K562 (cell line): ENCODE results near the gene TRIM27. TPM values are rescaled to one million over a fixed set of nuclear protein-coding genes. Genes with fewer than 3 reads are reported as not detected.

Source experiments
- CXXC5 ChIP-seq: fragments of 250-450 bp; sonication (Bioruptor Pico); IDR thresholded peaks from 2 replicates; pipeline ENCODE4 v1.8.0; 2022; ENCODE audit warnings: inconsistent platforms, mild to moderate bottlenecking, moderate library complexity
- DACH1 ChIP-seq: fragments of 450-650 bp; IDR thresholded peaks from 2 replicates; pipeline ENCODE4 v1.6.1; 2018; ENCODE audit not compliant: partially characterized antibody
- DDX20 ChIP-seq: fragments of 450-650 bp; IDR thresholded peaks from 2 replicates; pipeline ENCODE4 v1.6.1; 2016; ENCODE audit warnings: missing genetic modification characterization, low read depth, mild to moderate bottlenecking, missing compliant biosample characterization, moderate library complexity
- HDAC1 ChIP-seq, 2 experiments: fragments of 450-650 bp; IDR thresholded peaks; 2 replicates each; pipeline ENCODE4 v1.6.1; 2016 to 2017; ENCODE audit warnings: inconsistent platforms in 1 of 2, mild to moderate bottlenecking in 1 of 2, moderate library complexity in 1 of 2
- JUND ChIP-seq, 2 experiments: IDR thresholded peaks; 2 replicates in 1 of 2; 3 replicates in 1 of 2; pipeline ENCODE4 v1.6.1; 2011; ENCODE audit warnings: borderline replicate concordance in 2 of 2, low read depth in 2 of 2, low read length in 2 of 2, improper control_type of control experiment in 1 of 2, missing biosample characterization in 1 of 2, missing genetic modification characterization in 1 of 2, missing genetic modification reagents in 1 of 2
- L3MBTL2 ChIP-seq: fragments of 450-650 bp; IDR thresholded peaks from 2 replicates; pipeline ENCODE4 v1.6.1; 2016; ENCODE audit warnings: mild to moderate bottlenecking, moderate library complexity
- RBBP5 ChIP-seq: fragments of 200-600 bp; sonication (generic); IDR thresholded peaks from 2 replicates; pipeline ENCODE4 v1.6.1; 2012; ENCODE audit warnings: borderline replicate concordance, mild to moderate bottlenecking, low read length, control low read depth, inconsistent platforms; ENCODE audit not compliant: insufficient read depth, poor library complexity, severe bottlenecking
- RBFOX2 ChIP-seq: fragments of 200-400 bp; formaldehyde crosslinking; IDR thresholded peaks from 2 replicates; pipeline ENCODE4 v1.6.1; 2017; ENCODE audit warnings: low read depth, mild to moderate bottlenecking, low read length, moderate library complexity
- STAT6 ChIP-seq: sonication (generic); formaldehyde crosslinking; IDR thresholded peaks from 2 replicates; pipeline ENCODE4 v1.8.1; 2023; ENCODE audit warnings: mild to moderate bottlenecking, missing genetic modification reagents
- TAF7 ChIP-seq: fragments of 450-650 bp; IDR thresholded peaks from 2 replicates; pipeline ENCODE4 v1.6.1; 2016; ENCODE audit warnings: missing genetic modification characterization, missing compliant biosample characterization
- ZBTB17 ChIP-seq: fragments of 450-650 bp; formaldehyde crosslinking; IDR thresholded peaks from 2 replicates; pipeline ENCODE4 v1.4.0; 2020; ENCODE audit warnings: mild to moderate bottlenecking
- ZNF3 ChIP-seq: fragments of 250-450 bp; sonication (Bioruptor Pico); IDR thresholded peaks from 2 replicates; pipeline ENCODE4 v1.5.0; 2021; ENCODE audit warnings: mild to moderate bottlenecking, moderate library complexity
- ZNF318 ChIP-seq, 2 experiments: fragments of 450-650 bp; IDR thresholded peaks; 2 replicates each; pipeline ENCODE4 v1.6.1; 2016; ENCODE audit warnings: mild to moderate bottlenecking in 2 of 2, borderline replicate concordance in 1 of 2, low read depth in 1 of 2, moderate library complexity in 1 of 2
- ZNF347 ChIP-seq: fragments of 450-650 bp; formaldehyde crosslinking; IDR thresholded peaks from 2 replicates; pipeline ENCODE4 v1.4.0; 2020; ENCODE audit warnings: low read depth, mild to moderate bottlenecking, moderate library complexity
- ZNF699 ChIP-seq: fragments of 250-450 bp; sonication (Bioruptor Pico); IDR thresholded peaks from 2 replicates; pipeline ENCODE4 v1.8.0; 2021; ENCODE audit warnings: mild to moderate bottlenecking, moderate library complexity; ENCODE audit not compliant: insufficient replicate concordance
- polyA plus RNA-seq, 8 experiments: library from polyadenylated mRNA; depleted of rRNA in 4 of 8; stranded (reverse) in 5 of 8; unstranded in 3 of 8; fragments of >200 nt; fragmentation: Nextera tagmentation in 2 of 8; fragmentation: Illumina TruSeq in 1 of 8; extraction: Ambion mirVana in 2 of 8; extraction: Trizol in 1 of 8; gene quantifications; 2 replicates each; pipeline versions ENCODE4 v1.2.1 to v1.2.3, GENCODE V29; 2011 to 2014; ENCODE audit warnings: inconsistent platforms in 1 of 8, missing spikeins in 1 of 8
- total RNA-seq, 7 experiments: library from RNA; depleted of rRNA in 6 of 7; stranded (reverse); fragments of >200 nt in 6 of 7; fragmentation: Illumina TruSeq in 2 of 7; extraction: Trizol in 2 of 7; gene quantifications; 2 replicates each; pipeline versions ENCODE4 v1.2.1 to v1.2.3, GENCODE V29; 2011 to 2021; ENCODE audit warnings: low replicate concordance in 1 of 7

Gene TRIM27
- total and polyA plus RNA-seq, 9 of the 15 experiments (the other 6 are each of a cell fraction or from before 2014, with no cell fraction given), result 37.7 to 235 (median 122) TPM

GRCh38 chr6:28896505-28897368, 27.0 kb downstream of the TRIM27 start (continued):
- TF ChIP-seq HDAC1 (IDR thresholded peaks at IDR 0.05) (peak in 1 of 2 experiments; percentile 21; a peak in 1 of 4 replicates), DACH1 (no peak), L3MBTL2 (peak; percentile 62), DDX20 (no peak), RBBP5 (peak; percentile 60), ZNF347 (CRISPR knock-in tag) (no peak), ZNF699 (no peak), TAF7 (tag) (peak; percentile 65), STAT6 (CRISPR knock-in tag) (0 out of 2 replicates have a peak, but pooled peaks have one; percentile 64), ZNF318 (IDR thresholded peaks at IDR 0.05; ENCODE audit: borderline replicate concordance in 1 of 2, low read depth in 1 of 2) (0 out of 4 replicates have a peak, but pooled peaks of 1 of the 2 experiments have one; percentile 20), ZNF3 (CRISPR knock-in tag) (no peak), CXXC5 (CRISPR knock-in tag) (peak; percentile 27), JUND (IDR thresholded peaks at IDR 0.05; ENCODE audit: borderline replicate concordance, low read depth, low read length) (0 out of 2 replicates have a peak, but pooled peaks have one; percentile 1), JUND (tag; IDR thresholded peaks at IDR 0.05; ENCODE audit: borderline replicate concordance, low read depth, low read length) (no peak; the same call in 2 of the 3 replicates), RBFOX2 (peak; percentile 69), ZBTB17 (CRISPR knock-in tag) (peak; percentile 85)
